D721Med (cell line): ENCODE data around the gene ENAH.

Source experiments
- DNase-seq: peaks from one replicate; pipeline ENCODE4 v3.0.0; 2011; ENCODE audit warnings: low spot score; ENCODE audit not compliant: insufficient read length
- FAIRE-seq: peaks from 2 replicates; lab custom pipeline; 2011; peaks lifted over from hg19 to GRCh38; lab: Jason Lieb, UNC
- TF ChIP-seq, protein P1 (sequence below): IDR thresholded peaks from 2 replicates; pipeline ENCODE4 v1.5.1; 2012; ENCODE audit warnings: mild to moderate bottlenecking, control low read depth; ENCODE audit not compliant: insufficient read depth; ENCODE audit errors: missing control alignments

The ENAH gene

DNA sequence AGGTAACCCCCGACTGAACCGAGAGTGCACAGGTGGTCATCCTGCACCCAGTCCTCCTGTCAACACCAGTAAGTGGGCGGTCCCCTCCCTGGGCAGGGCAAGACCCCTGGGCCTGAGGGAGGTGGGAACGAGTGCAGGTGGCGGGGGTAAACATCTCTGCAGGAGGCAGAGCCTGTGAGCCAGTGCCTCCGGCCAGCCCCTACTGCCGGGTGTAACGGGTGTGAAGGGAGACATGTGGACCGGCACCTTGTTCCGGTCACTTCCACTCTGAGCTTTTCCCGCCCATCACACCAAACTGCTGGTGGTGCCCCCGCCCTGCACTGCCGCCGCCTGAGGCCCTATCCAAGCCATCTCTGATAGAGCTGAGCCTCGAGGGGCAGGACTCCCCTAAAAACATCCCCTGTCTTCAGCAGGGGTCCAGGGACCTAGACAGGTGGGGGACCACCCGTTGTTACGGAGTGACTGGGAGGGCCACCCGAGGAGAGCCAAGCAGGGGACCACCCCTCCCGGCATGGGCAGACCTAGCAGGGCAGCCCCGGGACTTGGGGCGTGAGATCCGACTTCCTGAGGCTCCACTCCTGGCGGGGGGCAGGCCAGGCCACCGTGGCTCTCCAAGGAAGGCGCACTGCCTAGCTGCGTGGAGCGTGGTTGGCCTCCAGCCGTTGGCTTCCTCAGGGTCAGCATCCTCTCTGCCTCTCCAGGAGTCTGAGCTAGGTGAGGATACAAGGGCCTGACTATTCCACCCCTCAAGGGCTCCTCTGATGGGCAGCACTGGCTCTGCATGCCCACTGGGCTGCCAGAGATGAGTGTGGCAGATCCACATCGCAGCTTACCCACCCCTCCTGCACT, 181.2 kb downstream of the ENAH start:
- FAIRE-seq (no peak), DNase-seq (no peak)
- TF ChIP-seq, protein P1, sequence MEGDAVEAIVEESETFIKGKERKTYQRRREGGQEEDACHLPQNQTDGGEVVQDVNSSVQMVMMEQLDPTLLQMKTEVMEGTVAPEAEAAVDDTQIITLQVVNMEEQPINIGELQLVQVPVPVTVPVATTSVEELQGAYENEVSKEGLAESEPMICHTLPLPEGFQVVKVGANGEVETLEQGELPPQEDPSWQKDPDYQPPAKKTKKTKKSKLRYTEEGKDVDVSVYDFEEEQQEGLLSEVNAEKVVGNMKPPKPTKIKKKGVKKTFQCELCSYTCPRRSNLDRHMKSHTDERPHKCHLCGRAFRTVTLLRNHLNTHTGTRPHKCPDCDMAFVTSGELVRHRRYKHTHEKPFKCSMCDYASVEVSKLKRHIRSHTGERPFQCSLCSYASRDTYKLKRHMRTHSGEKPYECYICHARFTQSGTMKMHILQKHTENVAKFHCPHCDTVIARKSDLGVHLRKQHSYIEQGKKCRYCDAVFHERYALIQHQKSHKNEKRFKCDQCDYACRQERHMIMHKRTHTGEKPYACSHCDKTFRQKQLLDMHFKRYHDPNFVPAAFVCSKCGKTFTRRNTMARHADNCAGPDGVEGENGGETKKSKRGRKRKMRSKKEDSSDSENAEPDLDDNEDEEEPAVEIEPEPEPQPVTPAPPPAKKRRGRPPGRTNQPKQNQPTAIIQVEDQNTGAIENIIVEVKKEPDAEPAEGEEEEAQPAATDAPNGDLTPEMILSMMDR, result no peak

DNA sequence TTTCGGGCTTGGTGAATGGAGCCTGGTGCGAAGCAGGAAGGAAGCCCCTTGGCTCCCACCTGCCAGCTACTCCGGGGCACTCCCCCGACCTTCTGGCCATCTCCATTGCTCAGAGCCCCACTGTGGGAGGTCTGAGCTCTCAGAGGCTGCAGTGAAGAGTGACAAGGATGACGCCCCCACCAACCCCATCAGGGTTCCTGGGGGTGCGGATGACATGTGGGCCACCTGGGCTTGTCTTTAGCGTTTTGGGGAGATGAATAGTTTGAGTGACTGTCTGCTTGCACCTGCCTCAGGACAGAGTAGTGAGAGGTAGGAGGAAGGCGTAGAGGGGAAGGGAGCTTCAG, 181.8 kb downstream of the ENAH start:
- DNase-seq (no peak), FAIRE-seq (no peak)
- TF ChIP-seq, protein P1, result no peak

DNA sequence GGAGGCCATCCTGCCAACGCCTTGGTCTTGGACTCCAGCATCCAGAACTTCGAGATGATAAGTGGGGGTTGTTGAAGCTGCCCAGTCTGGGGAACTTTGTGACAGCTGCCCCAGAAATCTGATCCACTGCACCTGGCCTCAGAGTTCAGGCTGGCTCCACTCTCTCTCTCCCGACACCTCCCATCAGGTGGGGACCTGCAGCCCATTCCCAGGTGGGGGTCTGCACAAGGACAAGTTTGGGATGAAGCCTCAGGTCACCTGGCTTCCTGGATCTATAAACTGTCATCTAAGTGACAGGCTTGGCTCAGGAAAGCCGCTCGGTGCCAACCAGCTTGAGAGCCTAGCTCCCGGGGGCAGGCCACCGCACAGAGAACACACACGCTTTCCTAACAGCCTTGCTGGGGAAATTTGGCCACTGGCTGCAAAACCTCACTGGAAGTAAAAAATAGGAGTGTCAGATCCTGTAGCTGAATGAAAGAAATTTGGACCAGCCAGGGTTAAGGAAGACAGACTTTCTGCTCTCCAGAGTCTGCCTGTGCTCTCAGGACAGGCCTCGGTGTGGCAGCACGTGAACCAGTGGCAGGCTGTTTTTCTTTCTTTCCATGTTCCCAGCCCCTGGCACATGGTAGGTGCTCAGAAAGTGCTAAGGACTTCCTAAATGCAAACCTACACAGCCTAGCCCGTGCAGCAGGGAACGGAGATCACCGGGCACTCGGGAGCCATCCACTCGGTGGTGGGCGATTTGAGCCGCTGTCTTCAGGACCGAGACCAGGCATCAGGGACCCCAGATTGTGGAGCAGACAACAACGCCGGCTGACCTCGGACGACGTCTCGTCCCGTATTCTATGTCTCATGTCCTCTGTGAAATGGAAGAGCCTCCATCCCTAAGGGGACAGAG, 182.5 kb downstream of the ENAH start:
- TF ChIP-seq, protein P1, result no peak
- no peak for FAIRE-seq

DNA sequence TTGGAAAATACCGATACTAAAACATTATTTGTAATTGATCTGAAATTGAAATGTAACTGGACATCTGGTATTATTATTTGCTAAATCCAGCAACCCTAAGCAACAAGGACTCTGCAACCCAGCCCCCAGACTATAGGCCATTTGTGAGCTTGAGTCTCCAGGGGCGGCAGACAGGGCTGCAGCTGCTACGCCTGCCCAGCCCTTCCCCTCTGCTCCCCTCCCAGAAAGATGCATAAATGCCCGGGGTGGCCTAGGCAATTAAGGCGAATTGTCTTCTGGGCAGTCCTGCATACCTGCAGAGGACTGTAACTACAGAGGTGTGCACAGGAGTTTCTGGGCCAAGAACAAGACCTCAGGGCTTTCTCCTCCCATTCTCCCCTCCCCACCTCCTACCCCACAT, 183.9 kb downstream of the ENAH start:
- DNase-seq, result no peak
- no peak for FAIRE-seq
- TF ChIP-seq, protein P1, result no peak

More for the DNA sequence above, 182.5 kb downstream of the ENAH start:
- DNase-seq, result no peak

DNA sequence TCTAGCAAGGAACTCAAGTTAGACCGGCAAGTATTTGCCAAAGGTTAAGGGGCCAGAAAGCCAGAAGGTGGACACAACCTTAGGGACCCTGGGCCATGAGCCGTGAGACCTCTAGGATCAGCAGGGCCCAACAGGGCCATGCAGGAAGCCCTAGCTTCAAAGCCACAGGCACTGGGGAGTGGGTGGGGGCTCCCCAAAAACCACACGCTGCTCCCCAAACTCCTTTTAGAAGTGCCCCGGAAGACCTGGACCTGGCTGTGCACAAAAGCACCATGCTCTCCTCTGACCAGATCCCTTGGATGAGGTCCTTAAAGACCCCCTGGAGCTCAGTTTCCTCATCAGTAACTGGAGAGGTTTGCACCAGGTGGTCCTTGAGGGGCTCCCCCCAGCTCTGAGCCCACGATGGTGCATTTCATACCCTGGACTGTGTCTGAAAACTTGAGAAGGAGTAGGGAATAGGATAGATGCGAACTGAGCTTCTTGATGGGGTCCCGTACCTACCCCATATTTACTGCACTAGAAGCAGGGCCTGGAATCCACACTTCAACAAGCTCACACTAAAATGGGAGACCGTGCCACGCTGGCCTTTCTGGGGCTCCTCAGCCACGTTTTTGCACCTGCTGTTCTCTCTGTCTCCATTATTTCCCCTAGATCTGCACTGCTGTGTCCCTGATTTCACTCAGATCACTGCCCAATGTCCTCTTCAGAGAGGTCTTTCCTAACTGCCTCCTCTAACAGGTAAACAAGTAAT, 184.5 kb downstream of the ENAH start:
- TF ChIP-seq, protein P1, result no peak
- FAIRE-seq (no peak), DNase-seq (no peak)

DNA sequence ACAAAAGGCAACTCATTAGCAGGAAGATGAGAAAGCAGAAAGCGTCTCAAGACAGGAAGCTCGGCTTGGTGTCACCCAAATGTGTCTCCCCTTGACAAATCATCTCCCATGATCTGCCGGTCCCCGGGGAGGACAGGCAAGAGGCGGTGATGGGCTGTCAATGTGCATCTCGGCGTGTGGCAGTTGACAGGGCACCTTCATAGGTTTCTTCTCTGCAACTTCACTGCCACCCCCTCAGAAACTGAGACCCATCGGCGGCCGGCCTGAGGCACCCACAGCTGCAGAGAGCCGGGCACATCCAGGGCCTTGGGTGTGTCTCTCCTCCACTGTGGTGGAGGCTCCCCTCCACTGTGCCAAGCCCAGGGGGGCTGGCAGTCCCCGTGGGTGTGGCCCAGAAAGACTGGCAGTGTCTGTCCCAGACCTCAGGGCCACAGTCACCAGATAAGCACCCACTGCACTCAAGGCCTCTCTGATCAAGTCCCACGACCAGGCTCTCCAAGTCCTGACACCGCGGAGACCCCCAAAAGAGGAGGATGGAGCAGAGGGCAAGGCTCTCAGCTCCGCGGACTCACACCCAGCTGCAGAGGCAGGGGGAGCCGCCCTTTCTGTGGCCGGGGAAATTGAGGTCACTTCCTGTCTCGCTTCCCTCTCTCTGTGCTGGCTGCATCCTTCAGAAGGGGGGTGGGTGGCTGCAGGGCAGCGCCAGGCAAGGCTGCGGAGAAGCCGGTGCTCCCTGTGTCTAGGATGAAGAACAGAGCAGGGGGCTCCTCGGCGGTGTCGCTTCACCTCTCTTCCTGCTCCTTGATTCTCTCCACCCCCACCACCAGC, 185.5 kb downstream of the ENAH start:
- no peak for FAIRE-seq
- no peak for DNase-seq
- TF ChIP-seq, protein P1, result no peak
